T-helper 1 cell (primary cell): ENCODE data around the gene HUS1B.
A peak's percentile ranks its signal among the peaks of the same experiment; 100 is the strongest.
"Not testable (repeated sequence)": the region's sequence is repeated elsewhere in the genome, so short reads cannot be mapped to it uniquely, and the experiment has no call there.

ENCODE experiments used
- DNase-seq, 5 donors: peaks; one replicate each; pipeline ENCODE4 v3.0.0-alpha.2; 2012 to 2020

Gene HUS1B

DNA sequence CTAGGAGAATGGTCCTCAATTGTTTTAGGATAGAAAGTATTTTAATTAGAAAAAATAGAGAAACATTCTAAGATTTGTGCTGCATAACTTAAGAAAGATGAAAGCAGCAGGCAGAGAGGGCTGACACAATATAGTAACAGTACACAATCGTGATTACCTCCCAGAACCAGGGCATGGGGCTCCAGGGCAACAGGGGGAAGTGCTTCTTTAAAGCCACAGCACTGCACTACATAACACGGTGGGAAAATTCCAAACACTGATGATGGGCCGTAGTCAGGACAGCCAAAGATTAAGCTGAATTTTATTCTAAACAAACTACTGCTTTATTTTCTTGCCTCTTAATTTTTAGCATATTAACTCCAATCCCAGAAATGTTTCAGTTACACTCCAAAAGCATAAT lies 21.6 kb upstream of the HUS1B start:
- DNase-seq: no peak

DNA sequence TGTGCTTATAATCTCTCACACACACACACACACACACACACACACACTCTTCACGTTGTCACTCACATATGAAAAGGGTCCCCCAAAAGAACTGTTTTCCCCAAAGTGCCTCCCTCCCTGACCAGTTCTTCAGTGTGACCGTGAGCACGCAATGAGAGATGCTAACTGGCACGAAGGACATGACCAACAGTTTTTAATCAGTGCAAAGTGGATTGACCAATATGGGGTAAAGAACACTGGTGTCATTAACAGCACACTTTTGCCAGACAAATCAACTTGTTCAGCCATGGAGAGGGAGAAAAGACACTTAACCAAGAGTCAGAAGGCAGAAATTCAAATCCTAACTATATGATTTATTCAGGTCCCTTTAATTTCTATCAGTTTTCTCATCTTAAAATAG lies 21.0 kb upstream of the HUS1B start:
- no peak for DNase-seq

DNA sequence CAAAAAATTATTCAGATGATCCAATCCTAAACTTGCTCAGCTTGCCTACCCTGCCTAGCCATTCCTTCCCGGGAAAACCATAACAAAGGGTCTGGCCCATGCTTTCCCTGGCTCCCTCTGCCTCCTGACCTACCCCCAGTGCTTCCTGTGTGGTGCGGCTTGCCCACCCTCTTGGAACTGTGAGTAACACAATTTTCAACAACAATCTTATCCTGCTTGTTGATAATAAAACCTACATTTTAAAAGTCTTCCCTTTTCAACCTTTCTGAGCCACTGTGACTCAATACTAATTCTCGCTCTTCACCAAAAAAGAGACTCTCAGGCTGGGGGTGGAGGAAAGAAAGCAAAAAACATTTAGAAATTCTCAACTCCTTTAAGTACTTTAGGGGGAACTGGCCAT lies 18.1 kb upstream of the HUS1B start:
- DNase-seq: no peak

DNA sequence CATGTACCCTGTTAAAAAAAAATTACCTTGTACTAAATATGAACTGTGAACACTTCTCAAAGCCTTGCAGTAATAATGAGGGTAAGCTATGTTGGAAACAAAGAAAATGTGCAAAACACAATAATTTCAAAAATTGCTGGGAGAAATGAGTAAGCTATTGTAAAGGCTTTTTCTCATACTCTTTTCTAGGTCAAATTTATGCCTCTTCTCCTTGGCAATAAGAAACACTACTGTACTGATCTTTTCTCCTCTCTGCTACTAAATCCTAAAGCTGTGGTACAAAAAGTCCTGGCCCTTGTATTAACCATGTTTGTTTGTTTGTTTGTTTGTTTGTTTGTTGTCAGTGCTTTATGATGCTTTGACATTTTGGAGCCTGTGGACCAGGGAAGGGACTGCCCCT lies 17.5 kb upstream of the HUS1B start:
- no peak for DNase-seq

DNA sequence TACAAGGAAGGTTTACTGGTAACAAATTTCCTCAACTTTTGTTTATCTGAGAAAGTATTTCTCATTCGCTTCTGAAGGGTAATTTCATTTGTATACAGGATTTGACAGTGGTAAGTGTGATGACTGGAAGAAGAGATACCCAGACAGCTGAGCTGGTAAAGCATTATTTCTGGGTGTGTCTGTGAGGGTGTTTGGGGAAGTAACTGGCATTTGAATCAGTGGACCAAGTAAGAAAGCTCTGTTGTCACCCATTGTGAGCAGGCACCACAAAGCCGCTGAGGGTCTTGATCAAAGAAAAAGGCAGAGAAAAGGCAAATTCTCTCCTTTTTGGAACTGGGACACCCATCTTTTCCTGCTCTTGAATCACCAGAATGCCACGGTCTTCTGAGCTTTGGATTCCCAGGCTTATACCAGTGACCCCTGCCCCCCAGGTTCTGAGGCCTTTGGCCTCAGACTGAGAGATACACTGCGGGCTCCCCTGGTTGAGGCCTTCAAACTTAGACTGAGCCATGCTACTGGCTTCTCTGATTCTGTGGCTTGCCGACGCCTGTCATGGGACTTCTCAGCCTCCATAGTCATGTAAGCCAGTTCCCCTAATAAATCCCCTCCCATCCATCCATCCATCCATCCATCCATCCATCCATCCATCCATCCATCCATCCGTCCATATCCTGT lies 10.5 kb upstream of the HUS1B start:
- DNase-seq: no peak

DNA sequence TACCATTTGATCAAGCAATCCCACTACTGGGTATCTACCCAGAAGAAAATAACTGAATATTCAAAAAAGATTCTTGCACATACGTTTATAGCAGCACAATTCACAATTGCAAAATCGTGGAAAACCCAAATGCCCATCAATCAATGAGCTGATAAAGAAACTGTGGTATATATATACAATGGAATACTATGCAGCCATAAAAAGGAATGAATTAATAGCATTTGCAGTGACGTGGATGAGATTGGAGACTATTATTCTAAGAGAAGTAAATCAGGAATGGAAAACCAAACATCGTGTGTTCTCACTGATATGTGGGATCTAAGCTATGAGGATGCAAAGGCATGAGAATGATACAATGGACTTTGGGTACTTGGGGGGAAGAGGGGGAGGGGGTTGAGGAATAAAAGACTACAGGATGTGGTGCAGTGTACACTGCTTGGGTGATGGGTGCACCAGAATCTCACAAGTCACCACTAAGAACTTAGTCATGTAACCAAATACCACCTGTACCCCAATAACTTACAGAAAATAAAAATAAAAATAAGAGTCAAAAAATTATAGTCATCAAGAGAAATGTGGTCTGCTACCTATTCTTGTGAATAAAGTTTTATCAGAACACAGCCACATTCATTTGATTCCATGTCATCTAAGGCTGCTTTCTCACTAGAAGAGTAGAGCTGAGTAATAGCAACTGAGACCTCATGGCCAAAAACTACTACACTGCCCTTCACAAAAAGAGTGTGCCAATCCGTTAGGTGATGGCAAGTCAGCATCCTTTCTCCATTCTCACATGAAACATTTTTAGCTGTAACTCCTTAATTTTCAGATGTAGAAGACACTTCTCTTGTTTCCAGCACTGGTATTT lies 8.7 kb upstream of the HUS1B start:
- no peak for DNase-seq

DNA sequence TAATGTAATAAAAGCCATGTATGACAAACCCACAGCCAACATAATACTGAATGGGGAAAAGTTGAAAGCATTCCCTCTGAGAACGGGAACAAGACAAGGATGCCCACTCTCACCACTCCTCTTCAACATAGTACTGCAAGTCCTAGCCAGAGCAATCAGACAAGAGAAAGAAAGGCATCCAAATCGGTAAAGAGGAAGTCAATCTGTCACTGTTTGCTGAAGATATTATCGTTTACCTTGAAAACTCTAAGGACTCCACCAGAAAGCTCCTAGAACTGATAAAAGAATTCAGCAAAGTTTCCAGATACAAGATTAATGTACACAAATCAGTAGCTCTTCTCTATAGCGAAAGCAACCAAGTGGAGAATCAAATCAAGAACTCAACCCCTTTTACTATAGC lies 6.9 kb upstream of the HUS1B start:
- not testable (repeated sequence) for DNase-seq

DNA sequence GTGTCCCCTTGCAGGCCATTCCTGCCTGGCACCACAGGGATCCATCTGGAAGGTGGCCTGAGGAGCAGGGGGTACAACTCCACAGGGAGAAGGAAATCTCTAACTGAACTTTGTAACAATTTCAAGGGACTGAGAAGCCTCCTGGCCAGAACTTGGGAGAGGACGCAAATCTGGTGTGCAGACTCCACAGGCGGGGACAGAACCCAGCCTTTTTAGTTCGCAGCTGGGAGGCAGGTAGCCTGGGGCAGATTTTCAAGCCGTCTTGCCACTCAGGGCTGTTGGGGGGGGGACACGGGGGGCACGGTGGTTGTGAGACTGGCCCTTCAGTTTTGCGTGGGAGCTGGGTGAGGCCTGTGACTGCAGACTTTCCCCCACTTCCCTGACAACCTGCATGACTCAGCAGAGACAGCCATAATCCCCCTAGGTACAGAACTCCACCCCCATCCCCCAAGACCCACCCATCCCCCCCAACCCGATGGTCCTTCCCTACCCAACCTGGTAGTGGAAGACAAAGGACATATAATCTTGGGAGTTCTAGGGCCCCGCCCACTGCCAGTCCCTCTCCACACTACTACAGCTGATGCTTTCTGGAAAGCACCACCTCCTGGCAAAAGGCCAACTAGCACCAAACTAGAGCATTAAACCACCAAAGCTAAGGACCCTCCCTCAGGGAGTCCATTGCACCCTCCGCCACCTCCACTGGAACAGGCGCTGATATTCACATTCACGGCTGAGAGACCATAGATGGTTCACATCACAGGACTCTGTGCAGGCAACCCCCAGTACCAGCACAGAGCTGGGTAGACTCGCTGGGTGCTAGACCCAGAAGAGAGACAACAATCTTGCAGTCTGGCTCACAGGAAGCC lies 3.0 kb upstream of the HUS1B start:
- DNase-seq: no peak

DNA sequence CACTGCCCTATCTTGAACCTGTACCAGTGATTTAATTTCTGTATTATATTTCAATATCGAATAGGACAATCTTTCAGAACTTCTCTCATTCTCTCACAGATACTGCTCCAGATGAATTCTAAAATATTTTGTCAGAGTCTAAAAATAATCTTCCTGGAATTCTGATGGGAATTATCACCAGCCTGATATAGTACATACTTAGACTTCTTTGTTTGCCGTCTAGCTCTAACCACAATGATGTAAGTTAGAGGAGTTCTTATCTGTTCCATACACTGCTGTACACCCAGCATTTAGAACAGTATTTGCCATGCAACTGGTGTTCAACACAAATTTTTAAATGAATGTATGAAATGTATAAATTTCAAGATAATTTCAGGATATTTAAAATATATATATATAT lies 1.3 kb upstream of the HUS1B start:
- no peak for DNase-seq

DNA sequence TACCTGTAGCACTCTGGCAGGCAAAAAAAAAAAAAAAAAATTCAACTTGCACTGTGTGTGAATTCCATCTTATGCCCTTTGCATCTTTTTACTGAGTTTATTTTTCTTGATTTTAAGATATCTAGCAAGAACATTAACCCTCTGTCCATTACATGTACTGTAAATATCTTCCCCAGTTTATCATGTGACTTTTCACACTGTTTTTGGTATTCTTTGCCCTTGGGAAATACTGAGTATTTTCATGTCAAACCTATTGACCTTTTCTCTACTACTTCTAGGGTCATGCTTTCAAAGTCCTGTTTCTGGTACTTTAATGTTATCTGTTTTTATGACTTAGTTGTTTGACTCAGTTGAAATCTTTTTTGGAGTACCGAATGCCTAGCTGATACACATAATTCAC lies 843 bp upstream of the HUS1B start:
- DNase-seq: no peak

DNA sequence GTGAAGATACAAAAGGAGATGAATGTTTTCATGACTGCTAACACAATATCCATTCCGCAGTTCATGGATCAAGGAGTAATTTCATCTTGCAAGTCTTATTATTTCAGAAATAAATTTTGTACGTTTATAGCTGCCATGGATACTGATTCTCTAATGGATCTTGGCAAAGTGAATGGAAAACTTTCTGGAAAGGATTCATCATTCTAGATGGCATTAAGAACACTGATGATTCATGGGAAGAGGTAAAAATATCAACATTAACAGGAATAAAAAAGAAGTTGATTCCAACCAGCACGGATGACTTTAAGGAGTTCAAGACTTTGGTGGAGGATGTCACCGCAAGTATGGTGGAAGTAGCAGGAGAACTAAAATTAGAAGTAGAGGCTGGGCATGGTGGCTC lies 2.8 kb downstream of the HUS1B start:
- no peak for DNase-seq

DNA sequence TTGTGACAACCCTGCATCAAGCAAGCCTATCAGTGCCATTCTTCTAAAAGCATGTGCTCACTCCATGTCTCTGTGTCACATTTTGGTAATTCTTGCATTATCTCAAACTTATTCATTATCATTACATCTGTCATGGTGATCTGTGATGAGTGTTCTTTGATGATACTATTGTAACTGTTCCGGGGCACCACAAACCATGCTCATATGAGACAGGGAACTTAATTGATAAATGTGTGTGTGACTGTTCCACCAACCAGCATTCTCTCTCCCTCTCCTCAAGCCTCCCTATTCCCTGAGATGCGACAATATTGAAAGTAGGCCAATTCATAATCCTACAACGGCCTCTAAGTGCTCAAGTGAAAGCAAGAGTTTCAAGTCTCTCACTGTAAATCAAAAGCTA lies 4.0 kb downstream of the HUS1B start:
- no peak for DNase-seq

DNA sequence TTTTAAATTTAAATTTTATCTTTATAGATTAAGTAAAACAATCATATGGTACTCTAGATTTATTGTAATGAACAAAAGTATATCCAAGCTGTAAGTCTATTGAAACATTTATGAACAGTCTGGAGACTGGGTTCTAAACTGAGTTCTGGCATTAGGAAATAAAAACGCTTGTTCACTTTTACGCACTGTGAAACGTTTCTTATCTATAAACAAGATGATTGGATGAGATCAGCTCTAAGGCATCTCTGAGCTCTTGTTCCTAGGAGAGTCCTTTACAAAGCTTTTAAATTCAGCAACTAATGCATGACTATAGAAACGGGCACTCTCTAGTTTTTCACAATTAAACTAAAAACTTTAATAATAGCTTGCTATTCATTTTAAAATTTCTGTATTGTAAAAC lies 6.8 kb downstream of the HUS1B start:
- no peak for DNase-seq

DNA sequence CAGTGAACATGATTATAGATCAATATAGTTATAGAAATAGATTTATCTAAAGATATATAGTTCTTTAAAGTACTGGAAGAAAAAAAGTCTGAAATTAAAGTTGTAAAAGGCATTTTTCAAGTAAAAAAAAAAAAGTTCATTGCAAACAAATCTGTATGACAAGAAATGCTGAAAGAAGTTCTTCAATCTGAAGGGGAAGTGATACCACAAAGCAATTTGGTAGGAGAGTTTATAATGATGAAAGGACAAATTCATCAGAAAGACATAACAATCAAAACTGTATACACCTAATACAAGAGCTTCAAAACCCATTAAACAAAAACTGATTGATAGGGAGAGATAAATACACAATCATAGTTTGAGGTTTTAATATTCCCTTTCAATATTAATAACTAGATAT lies 14.1 kb downstream of the HUS1B start:
- no peak for DNase-seq

DNA sequence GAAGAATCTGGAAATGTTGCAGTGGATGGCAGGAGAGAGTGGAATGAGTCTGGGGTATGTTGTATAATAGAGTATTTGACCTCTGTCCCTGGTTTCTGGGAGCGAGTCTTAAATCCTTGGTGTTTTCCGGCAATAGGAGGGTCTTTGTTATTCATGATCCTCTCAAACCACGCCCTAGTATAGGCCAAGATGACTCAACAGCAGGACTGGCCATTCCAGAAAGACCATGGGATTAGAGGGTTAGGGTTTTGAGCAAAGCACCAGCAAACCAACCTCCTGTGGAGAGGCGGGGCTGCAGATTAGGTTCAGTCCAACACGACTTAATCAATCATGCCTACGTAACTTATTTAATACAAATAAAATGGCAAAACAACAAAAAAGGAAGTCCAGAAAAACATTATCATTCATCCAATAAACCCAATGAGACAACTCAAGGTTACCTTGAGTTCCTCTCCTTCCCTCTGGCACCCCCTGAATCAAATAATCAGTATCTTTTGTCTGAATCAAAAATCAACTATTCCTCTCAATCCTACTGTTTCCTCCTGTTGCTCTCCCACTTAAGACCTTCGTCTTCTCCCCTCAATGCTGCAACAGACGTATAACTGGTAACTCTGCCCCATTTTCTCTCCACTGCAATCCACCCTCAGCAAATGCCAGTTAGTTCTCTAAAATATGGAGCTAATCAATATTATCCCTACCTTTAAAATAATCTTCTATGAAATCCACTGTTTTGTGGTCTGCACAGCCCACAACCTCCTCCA lies 15.5 kb downstream of the HUS1B start:
- no peak for DNase-seq

DNA sequence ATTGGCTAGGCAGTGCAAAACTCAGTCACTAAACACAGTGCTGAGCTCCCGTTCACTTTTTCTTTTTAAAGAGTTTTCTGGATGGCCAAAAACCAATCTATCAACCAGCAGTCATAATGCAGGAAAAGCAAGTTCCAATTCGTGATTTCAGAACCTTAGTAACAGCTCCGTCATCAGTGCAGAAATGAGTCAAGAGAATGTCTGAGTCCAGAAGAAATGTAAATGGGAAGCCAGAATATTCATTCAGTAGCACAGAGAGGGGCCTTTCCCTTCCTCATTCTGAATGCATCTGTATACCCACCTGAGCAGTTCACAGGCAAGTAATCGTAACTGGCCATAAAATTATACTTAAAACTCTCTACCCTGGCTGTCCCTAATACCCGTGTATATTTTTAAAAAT lies 20.4 kb downstream of the HUS1B start:
- DNase-seq: peak in 1 of 5 donors; percentile 58

DNA sequence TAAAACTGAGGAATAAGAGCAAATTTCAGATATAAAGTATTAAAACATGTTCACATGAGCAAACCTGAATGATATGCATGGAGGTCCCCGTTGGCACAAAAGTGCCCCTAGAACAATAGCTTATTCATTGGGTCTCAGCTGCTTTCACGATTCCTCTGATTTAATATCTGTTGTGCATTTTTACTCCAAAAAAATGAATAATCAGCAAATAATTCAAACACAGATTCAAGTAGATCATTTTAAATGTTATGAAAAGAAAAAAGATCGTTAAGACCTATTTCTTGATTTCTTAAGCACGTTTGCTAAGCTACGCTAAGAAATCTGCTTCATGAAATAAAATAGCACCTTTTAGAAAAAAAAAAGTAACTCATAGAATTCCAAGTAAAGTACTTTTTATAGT lies 21.7 kb downstream of the HUS1B start:
- DNase-seq: no peak

DNA sequence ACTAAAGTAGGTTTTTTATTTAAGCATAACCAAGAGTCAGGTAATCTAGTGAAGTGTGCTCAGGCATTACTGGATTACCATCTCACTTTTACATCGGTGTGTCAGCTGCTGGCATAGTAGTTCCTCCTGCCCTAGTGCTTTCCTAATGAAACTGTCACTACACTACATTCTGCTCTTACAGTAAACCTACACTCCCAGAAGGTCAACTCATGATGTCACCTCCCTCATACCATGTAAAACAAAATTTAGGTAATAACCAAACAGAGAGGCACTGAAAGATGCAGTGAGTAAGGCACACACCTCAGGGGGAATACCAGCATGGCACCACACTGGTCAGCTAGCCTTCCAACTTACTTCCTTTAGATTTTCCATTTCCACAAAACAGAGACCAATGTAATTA lies 23.3 kb downstream of the HUS1B start:
- DNase-seq: no peak

DNA sequence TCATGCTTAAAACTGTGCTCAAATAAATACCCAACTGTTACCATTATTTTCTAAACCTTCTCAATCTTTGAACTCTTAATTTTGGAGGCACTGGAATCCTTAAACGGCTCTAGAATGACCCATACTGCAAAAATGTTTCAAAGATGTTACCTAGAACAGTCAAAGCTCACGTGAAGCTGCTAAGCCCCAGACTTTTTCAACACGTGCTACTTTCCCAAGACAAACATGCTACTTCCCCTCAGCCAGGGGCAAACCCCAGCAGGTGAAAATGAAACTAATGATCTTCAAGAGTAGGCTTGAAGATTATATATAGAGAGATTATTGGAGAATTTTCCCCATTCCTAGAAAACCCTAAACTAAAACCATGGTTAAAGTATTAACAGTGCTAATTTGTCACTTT lies 28.1 kb downstream of the HUS1B start:
- no peak for DNase-seq

DNA sequence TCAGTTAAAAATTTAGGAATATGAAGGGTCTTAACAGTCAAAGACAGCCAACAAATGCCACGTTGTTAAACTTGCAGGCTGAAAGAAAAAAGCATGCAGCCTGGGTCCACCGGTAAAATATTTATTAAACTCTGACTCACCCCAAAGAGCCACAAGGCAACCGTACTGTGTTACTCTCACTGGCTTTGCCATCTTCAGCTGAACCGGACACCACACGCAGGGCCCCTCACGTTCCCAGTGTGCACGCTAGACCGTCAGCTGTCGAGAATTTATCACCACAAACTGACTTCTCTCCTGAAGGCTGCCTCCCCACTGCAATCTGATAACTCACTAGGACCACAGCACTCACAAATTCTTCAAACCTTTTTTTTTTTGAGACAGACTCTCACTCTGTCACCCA lies 30.7 kb downstream of the HUS1B start:
- no peak for DNase-seq

DNA sequence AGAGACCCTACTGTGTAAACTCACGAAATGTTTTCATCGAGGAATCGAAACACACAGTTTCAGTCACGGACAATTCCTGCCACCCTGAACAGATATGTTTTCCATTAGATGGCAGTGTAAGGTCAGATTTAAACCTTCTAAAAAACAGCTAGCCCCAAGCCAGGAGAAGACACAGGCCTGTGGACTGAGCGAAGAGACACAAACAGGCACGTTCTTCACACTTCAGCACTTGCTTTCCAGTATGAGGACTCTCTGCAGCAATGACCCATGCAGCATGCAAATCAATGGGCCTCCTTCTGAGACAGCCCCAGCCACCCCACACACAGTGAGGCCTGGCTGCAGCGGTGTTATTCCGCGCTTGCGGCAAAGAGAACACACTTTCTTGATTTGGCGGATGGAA lies 31.9 kb downstream of the HUS1B start:
- DNase-seq: no peak

DNA sequence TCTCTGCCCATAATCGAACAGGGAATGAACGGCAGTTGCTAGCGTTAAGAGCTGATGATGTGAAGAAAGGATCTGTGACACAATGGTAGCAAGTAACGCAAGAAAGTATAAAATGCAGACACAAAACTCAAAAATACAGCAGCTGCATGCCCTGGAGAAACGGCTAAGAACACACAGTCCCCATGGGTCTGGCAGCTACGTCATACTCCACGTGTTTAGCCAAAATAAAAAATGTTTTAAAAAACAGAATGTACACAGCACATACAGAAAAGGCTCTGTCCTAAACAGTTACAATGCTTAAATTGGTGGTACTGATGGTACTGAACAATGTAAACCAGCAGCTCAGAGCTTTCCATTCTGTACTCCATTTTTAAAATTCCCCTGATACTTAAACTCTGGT lies 34.4 kb downstream of the HUS1B start:
- DNase-seq: no peak

DNA sequence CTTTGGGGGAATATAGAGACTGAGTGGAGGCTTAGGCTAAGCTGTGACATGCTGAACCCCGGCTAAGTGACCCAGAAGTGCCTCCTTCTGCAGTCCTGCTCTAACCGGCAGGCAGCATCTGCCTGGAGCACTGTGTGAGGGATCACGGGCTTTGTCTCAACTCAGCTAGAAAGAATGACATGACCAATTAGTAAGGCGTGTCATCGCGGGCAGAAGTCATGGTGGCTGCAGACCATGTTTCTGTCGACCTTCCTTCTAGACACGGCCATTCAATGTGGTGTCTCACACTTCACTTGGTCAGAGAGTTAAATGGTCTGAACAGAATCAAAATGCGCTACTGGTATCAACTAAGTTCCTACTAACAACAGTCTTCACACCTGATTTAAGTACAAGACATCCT lies 35.0 kb downstream of the HUS1B start:
- no peak for DNase-seq
